ENCODE data around the gene PHF19.

GRCh38 chr9:120807607-120808379 is 69.2 kb downstream of the PHF19 start:
- TF ChIP-seq YY1 (IDR thresholded peaks at IDR 0.05; ENCODE audit: insufficient read depth, insufficient read length) (no peak), ZNF274 (IDR thresholded peaks at IDR 0.05; ENCODE audit: low read depth, low read length) (no peak), SUZ12 (IDR thresholded peaks at IDR 0.05; ENCODE audit: extremely low read depth, insufficient read depth, insufficient read length) (no peak)
